Stimulated activated effector memory CD8-positive, alpha-beta T cell treated with anti-CD3 and anti-CD28 coated beads, Interleukin-12 subunit alpha, Interleukin-12 subunit beta, amount 100 ng/mL, for 72 hours (primary cell): ENCODE data around the gene ADAM12.
A peak's percentile ranks its signal among the peaks of the same experiment; 100 is the strongest.
"Not testable (repeated sequence)": the region's sequence is repeated elsewhere in the genome, so short reads cannot be mapped to it uniquely, and the experiment has no call there.

ENCODE experiments used
- ATAC-seq: fragments of 150-1000 bp; cut with Tn5 transposase; 2 replicates; pipeline ENCODE4 v1.10.0; 2021
- DNase-seq, 2 donors: peaks; one replicate each; pipeline ENCODE4 v3.0.0; 2021 to 2022; ENCODE audit warnings: low spot score in 2 of 2
- H3K27ac Mint-ChIP-seq: one replicate; pipeline ENCODE4 v1.8.0; 2022; ENCODE audit warnings: mild to moderate bottlenecking, mixed read lengths
- H3K36me3 Mint-ChIP-seq: one replicate; pipeline ENCODE4 v1.8.0; 2022; ENCODE audit warnings: mild to moderate bottlenecking, mixed read lengths
- H3K4me1 Mint-ChIP-seq: one replicate; pipeline ENCODE4 v1.8.0; 2022; ENCODE audit warnings: mixed read lengths
- H3K4me3 Mint-ChIP-seq: one replicate; pipeline ENCODE4 v1.8.0; 2022; ENCODE audit warnings: mild to moderate bottlenecking, mixed read lengths
- H3K9me3 Mint-ChIP-seq: one replicate; pipeline ENCODE4 v1.8.0; 2022; ENCODE audit warnings: mixed read lengths

The ADAM12 gene

GRCh38 chr10:126062131-126063032 is 325.9 kb downstream of the ADAM12 start:
- Mint-ChIP-seq H3K27ac (peak overlapping the region; percentile 52), H3K4me3 (no peak overlapping the region)
- DNase-seq = no peak

GRCh38 chr10:126061526-126061925 is 326.8 kb downstream of the ADAM12 start:
- peak overlapping the region; percentile 52 for H3K27ac Mint-ChIP-seq
- H3K36me3 Mint-ChIP-seq = peaks cover 8% of the 10 kb centered on the region
- no peaks in the 10 kb centered on the region for H3K4me1 Mint-ChIP-seq
- no peaks in the 10 kb centered on the region for H3K9me3 Mint-ChIP-seq
- no peak overlapping the region for H3K4me3 Mint-ChIP-seq
- ATAC-seq = no peak
- DNase-seq = no peak

More at GRCh38 chr10:126062131-126063032, 325.9 kb downstream of the ADAM12 start:
- Mint-ChIP-seq H3K36me3 (peaks cover 6% of the 10 kb centered on the region), H3K4me1 (no peaks in the 10 kb centered on the region), H3K9me3 (no peaks in the 10 kb centered on the region)
- peak; percentile 87 for ATAC-seq

- Mint-ChIP-seq H3K27ac (no peak overlapping the region), H3K4me3 (no peak overlapping the region), H3K36me3 (peaks cover 8% of the 10 kb centered on the region), H3K4me1 (no peaks in the 10 kb centered on the region), H3K9me3 (no peaks in the 10 kb centered on the region)
- no peak for DNase-seq
- no peak for ATAC-seq
Measured at GRCh38 chr10:126060261-126060931, 327.9 kb downstream of the ADAM12 start.

DNA sequence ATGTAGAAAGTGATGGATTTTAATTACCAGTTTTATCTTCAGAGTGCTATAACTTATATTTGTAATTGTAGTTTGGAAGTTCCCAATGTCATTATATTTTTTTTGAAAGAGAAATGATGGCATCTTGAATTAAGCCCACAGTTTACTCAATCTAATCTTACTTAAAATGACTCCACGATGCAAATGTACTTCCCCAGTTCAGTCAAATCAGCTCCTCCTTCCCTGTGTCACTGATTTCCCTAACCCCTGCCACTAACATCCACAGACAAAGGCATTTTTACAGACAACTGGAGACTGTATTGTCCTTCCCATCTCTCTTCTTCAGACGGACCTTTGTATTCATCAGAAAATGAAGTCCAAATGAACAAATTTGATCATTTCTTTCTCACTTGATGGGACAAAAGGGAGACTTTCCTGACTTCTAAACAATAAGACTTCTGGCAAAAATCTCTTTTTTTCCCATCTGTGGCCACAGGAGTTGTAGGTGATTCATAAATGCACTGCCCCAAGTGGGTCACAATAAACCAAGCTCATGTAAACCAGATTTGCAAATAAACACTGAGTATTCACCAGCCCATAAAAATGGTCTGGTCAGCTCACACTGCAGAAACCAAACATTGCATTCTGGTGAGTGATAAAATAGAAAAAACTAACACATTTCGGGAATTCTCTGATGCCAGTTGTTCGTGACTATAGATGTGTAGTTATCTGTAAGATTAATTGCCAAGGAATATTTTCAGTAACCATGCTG is 329.0 kb downstream of the ADAM12 start:
- Mint-ChIP-seq H3K36me3 (peaks cover 8% of the 10 kb centered on the region), H3K9me3 (no peaks in the 10 kb centered on the region), H3K4me3 (no peak overlapping the region), H3K27ac (no peak overlapping the region), H3K4me1 (no peaks in the 10 kb centered on the region)
- no peak for ATAC-seq
- no peak for DNase-seq

GRCh38 chr10:126058507-126058906 is 329.8 kb downstream of the ADAM12 start:
- DNase-seq = no peak
- Mint-ChIP-seq H3K36me3 (peaks cover 8% of the 10 kb centered on the region), H3K9me3 (no peaks in the 10 kb centered on the region), H3K4me3 (no peak overlapping the region), H3K27ac (no peak overlapping the region), H3K4me1 (no peaks in the 10 kb centered on the region)
- ATAC-seq = no peak

- no peaks in the 10 kb centered on the region for H3K9me3 Mint-ChIP-seq
- ATAC-seq = no peak
- H3K27ac Mint-ChIP-seq = no peak overlapping the region
- H3K4me1 Mint-ChIP-seq = no peaks in the 10 kb centered on the region
- DNase-seq = no peak
- H3K36me3 Mint-ChIP-seq = peaks cover 8% of the 10 kb centered on the region
- H3K4me3 Mint-ChIP-seq = no peak overlapping the region
Measured at GRCh38 chr10:126058104-126058503, 330.2 kb downstream of the ADAM12 start.

- Mint-ChIP-seq H3K4me3 (no peak overlapping the region), H3K27ac (no peak overlapping the region), H3K36me3 (peaks cover 10% of the 10 kb centered on the region), H3K9me3 (no peaks in the 10 kb centered on the region), H3K4me1 (no peaks in the 10 kb centered on the region)
- no peak for DNase-seq
- ATAC-seq = no peak
Measured at GRCh38 chr10:126057494-126057893, 330.8 kb downstream of the ADAM12 start.

DNA sequence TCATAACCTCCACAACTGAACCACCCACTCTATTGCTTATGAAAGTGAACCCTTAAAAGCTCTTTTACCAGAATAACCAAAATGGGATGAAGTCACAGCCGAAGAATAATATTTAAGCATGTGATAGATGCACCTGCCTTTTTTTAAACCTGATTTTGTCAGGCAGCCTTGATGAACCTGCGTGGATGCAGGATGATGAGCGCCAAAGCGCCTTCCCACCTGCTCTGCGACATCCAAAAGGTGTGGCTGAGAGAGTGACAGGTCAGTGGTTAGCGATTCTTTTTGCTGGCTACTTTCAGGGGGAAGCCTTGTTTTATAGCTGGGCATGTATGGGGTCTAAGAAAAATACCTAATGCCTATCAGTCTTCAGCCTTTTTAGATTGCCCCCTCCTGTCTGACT is 334.1 kb downstream of the ADAM12 start:
- DNase-seq (no peak), ATAC-seq (no peak)
- Mint-ChIP-seq H3K9me3 (no peaks in the 10 kb centered on the region), H3K36me3 (peaks cover 14% of the 10 kb centered on the region), H3K4me1 (no peaks in the 10 kb centered on the region), H3K27ac (no peak overlapping the region), H3K4me3 (no peak overlapping the region)

- peaks cover 12% of the 10 kb centered on the region for H3K36me3 Mint-ChIP-seq
- no peaks in the 10 kb centered on the region for H3K4me1 Mint-ChIP-seq
- H3K9me3 Mint-ChIP-seq = no peaks in the 10 kb centered on the region
- no peak overlapping the region for H3K4me3 Mint-ChIP-seq
- DNase-seq = no peak
- no peak for ATAC-seq
- no peak overlapping the region for H3K27ac Mint-ChIP-seq
Measured at GRCh38 chr10:126052171-126052570, 336.1 kb downstream of the ADAM12 start.

DNA sequence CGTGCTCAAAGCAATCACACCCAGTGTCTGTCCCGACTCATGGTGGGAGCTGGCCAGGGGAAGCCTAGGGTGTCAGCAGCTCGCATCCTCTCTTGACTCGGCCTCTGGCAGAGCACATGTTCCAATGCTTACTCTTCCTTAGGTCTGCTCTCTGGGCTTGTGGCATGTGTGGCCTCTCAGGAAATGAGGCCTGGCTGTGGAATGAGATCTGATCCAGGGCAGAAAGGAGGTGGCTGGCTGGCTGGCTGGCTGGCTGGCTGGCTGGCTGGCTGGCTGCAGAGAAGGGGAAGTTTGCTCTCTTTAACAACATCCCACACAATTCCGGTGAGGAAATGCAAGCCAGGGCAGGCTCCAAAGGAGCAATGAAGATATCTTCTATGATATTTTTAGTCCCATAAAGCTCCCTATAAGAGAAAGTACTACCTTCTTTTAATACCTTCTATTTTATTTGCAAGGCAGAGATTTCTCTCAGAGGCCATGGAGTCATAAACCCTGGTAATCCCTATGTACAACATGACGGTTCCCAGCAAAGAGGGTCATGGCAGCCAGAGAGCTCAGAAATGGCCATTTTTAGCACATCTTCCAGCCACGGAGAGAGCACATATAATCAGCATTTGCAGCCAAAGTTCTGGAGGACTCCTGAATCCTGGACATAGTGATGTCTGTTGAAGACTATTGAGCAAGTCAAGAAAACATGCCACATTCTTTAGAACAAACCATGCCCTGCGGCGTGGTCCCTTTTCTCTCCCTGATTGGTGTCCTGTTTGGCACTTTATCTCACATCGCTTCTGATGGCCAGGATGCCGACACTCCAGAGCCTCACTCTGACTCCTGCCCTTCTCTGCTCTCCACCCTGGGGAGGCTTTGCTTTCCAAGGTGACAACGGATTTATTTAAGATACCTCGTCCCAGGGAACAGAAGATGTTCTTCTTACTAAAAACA is 338.2 kb downstream of the ADAM12 start:
- no peak overlapping the region for H3K4me3 Mint-ChIP-seq
- H3K27ac Mint-ChIP-seq = no peak overlapping the region
- no peak for ATAC-seq
- no peaks in the 10 kb centered on the region for H3K4me1 Mint-ChIP-seq
- H3K9me3 Mint-ChIP-seq = no peaks in the 10 kb centered on the region
- H3K36me3 Mint-ChIP-seq = peaks cover 12% of the 10 kb centered on the region
- DNase-seq = no peak

GRCh38 chr10:126047749-126048148 is 340.5 kb downstream of the ADAM12 start:
- not testable (repeated sequence) for H3K9me3 Mint-ChIP-seq, H3K4me3 Mint-ChIP-seq, H3K4me1 Mint-ChIP-seq, DNase-seq, H3K27ac Mint-ChIP-seq, ATAC-seq
- H3K36me3 Mint-ChIP-seq = peaks cover 22% of the 10 kb centered on the region

GRCh38 chr10:126046831-126047230 is 341.4 kb downstream of the ADAM12 start:
- DNase-seq (no peak), ATAC-seq (no peak)
- Mint-ChIP-seq H3K27ac (no peak overlapping the region), H3K36me3 (peaks cover 25% of the 10 kb centered on the region), H3K4me1 (peaks cover 11% of the 10 kb centered on the region), H3K4me3 (no peak overlapping the region), H3K9me3 (no peaks in the 10 kb centered on the region)

- DNase-seq (no peak), ATAC-seq (no peak)
- no peak overlapping the region for H3K27ac Mint-ChIP-seq
- H3K4me1 Mint-ChIP-seq = peaks cover 20% of the 10 kb centered on the region
- H3K36me3 Mint-ChIP-seq = peaks cover 35% of the 10 kb centered on the region
- no peaks in the 10 kb centered on the region for H3K9me3 Mint-ChIP-seq
- H3K4me3 Mint-ChIP-seq = no peak overlapping the region
Measured at GRCh38 chr10:126045861-126046260, 342.4 kb downstream of the ADAM12 start.

GRCh38 chr10:126043389-126043788 is 344.9 kb downstream of the ADAM12 start:
- Mint-ChIP-seq H3K9me3 (no peaks in the 10 kb centered on the region), H3K4me3 (no peak overlapping the region), H3K4me1 (peaks cover 22% of the 10 kb centered on the region), H3K27ac (peak overlapping the region; percentile 98), H3K36me3 (peaks cover 43% of the 10 kb centered on the region)
- no peak for DNase-seq
- no peak for ATAC-seq
